HG02678 (cell line): ENCODE measurements around the gene TLCD5.

ENCODE experiments used
- ATAC-seq: cut with Tn5 transposase; IDR thresholded peaks from one replicate; pipeline ENCODE4 v1.9.1; 2021; ENCODE audit warnings: mild to moderate bottlenecking, moderate library complexity; ENCODE audit not compliant: unreplicated experiment

TLCD5 gene

GRCh38 chr11:120376547-120377182, 51.6 kb downstream of the TLCD5 start:
- no peak for ATAC-seq

GRCh38 chr11:120378474-120378873, 53.4 kb downstream of the TLCD5 start:
- no peak for ATAC-seq

GRCh38 chr11:120381401-120381800, 56.3 kb downstream of the TLCD5 start:
- ATAC-seq: no peak
